ENCODE data around the gene ANKRD34B.

ANKRD34B gene

GRCh38 chr5:80569086-80569960, 757 bp downstream of the ANKRD34B start:
- DNase-seq: no peak

- no peak for DNase-seq
Measured at GRCh38 chr5:80568251-80568650, 1.8 kb downstream of the ANKRD34B start.

- DNase-seq: no peak
Measured at GRCh38 chr5:80566711-80567259, 3.3 kb downstream of the ANKRD34B start.

GRCh38 chr5:80565330-80565729, 4.8 kb downstream of the ANKRD34B start:
- DNase-seq: no peak

- DNase-seq: no peak
Measured at GRCh38 chr5:80559244-80559643, 10.8 kb downstream of the ANKRD34B start.

GRCh38 chr5:80555099-80555498, 15.0 kb downstream of the ANKRD34B start:
- no peak for DNase-seq

GRCh38 chr5:80554646-80555045, 15.4 kb downstream of the ANKRD34B start:
- DNase-seq: no peak

- no peak for DNase-seq
Measured at GRCh38 chr5:80541392-80541791, 28.7 kb downstream of the ANKRD34B start.

- no peak for DNase-seq
Measured at GRCh38 chr5:80540691-80541090, 29.4 kb downstream of the ANKRD34B start.

- DNase-seq: no peak
Measured at GRCh38 chr5:80516826-80517225, 53.3 kb downstream of the ANKRD34B start.

GRCh38 chr5:80509362-80509761, 60.7 kb downstream of the ANKRD34B start:
- no peak for DNase-seq

- no peak for DNase-seq
Measured at GRCh38 chr5:80508844-80509243, 61.2 kb downstream of the ANKRD34B start.

GRCh38 chr5:80507663-80508062, 62.4 kb downstream of the ANKRD34B start:
- DNase-seq: no peak

Measured in activated CD4-positive, alpha-beta T cell treated with anti-CD3 and anti-CD28 coated beads, Interleukin-2, amount 50 U/mL, for 1 hour (primary cell).